Heart left ventricle (tissue), 13 donors: Measurements from ENCODE around the gene ANAPC13.

Experiments
- POLR2A ChIP-seq, 2 donors: fragments of 450-650 bp; IDR thresholded peaks; one replicate each; pipeline ENCODE4 v1.6.1; 2017; ENCODE audit warnings: antibody characterized with exemption in 2 of 2, mild to moderate bottlenecking in 2 of 2, moderate library complexity in 2 of 2
- TF ChIP-seq, protein P1 (sequence below), 12 donors: fragments of 200-600 bp; sonication (generic) in 4 of 12; IDR thresholded peaks; one replicate each; pipeline versions ENCODE4 v1.5.0 to v1.8.0; 2018 to 2022; ENCODE audit warnings: antibody characterized with exemption in 12 of 12, mild to moderate bottlenecking in 5 of 12
- donor health status: ischemic (EF 13 %, LVEDD 7.1; RV severe dilation, severe dysfunction).
- donor health status: DM: no; HTN: yes; CAD: no.
- donor health status: DM: no; HTN: no; CAD: no.
- donor health status: ischemic (EF 25% LVEDD 6.9; RV normal size, moderate dysfunction).
- donor health status: ischemic (EF 25% LVEDD 5.7; RV mildly dilated, moderate dysfunction).
- donor health status: ischemic (EF 35%, LVEDD 5.7; RV mildly dilated, moderate dysfunction).
- donor health status: nonischemic (EF 11% LVEDD 7.7; RV severe dilation, severe dysfunction).
- donor health status: DM: yes; HTN: yes; CAD: no.
- donor health status: PGD.
- donor health status: ischemic (EF 29% LVEDD 5.4; RV normal size, mild dysfunction).
- donor health status: nonischemic (EF 23%, LVEDD 6.1; RV moderate dilation, normal function).

DNA sequence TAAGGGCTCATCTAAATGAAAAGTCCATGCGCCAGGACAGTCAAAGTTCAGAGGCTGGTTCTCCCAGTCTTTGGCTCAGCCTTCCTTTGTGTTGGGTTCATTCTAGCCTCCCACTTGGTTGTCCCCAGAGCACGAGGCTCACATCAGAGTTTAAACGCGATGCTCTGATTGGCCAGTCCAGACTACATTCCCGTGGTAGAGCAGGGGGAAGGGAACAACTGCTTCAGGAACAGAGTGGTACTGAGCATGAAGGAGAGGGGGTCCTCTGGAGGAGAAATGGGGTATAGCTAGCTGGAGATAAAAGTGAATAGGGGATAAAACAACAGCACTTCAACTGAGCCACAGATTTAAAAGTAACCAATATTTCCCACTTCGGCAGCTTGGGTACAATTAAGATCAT is 32.2 kb downstream of the ANAPC13 start:
- TF ChIP-seq, protein P1, sequence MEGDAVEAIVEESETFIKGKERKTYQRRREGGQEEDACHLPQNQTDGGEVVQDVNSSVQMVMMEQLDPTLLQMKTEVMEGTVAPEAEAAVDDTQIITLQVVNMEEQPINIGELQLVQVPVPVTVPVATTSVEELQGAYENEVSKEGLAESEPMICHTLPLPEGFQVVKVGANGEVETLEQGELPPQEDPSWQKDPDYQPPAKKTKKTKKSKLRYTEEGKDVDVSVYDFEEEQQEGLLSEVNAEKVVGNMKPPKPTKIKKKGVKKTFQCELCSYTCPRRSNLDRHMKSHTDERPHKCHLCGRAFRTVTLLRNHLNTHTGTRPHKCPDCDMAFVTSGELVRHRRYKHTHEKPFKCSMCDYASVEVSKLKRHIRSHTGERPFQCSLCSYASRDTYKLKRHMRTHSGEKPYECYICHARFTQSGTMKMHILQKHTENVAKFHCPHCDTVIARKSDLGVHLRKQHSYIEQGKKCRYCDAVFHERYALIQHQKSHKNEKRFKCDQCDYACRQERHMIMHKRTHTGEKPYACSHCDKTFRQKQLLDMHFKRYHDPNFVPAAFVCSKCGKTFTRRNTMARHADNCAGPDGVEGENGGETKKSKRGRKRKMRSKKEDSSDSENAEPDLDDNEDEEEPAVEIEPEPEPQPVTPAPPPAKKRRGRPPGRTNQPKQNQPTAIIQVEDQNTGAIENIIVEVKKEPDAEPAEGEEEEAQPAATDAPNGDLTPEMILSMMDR (IDR thresholded peaks at IDR 0.05), result peak in 2 of 12 donors; percentile 14 to 18
- no peak for TF ChIP-seq POLR2A (IDR thresholded peaks at IDR 0.05)
